PFSK-1 (cell line): Measurements from ENCODE around the gene PZP.

Source experiments
- FOXP2 ChIP-seq: optimal IDR thresholded peaks from 2 replicates; pipeline ENCODE3; 2011; ENCODE audit warnings: borderline replicate concordance, control low read depth, inconsistent platforms; ENCODE audit not compliant: insufficient read depth; ENCODE audit errors: extremely low read length, extremely low read depth
- REST ChIP-seq, 2 experiments: IDR thresholded peaks; 2 replicates each; pipeline versions ENCODE4 v1.6.1 to v1.8.0; 2011 to 2012; ENCODE audit warnings: low read depth in 2 of 2, low read length in 2 of 2, control low read depth in 1 of 2, inconsistent platforms in 1 of 2, mild to moderate bottlenecking in 1 of 2, moderate library complexity in 1 of 2; ENCODE audit not compliant: insufficient read depth in 1 of 2
- TAF1 ChIP-seq: IDR thresholded peaks from 2 replicates; pipeline ENCODE4 v1.6.1; 2012; ENCODE audit warnings: low read length, control low read depth, borderline replicate concordance; ENCODE audit not compliant: insufficient read depth

- TF ChIP-seq FOXP2 (no peak), REST (IDR thresholded peaks at IDR 0.05; ENCODE audit: insufficient read depth in 1 of 2, low read depth in 2 of 2, low read length in 2 of 2) (no peak), TAF1 (no peak)
Measured at GRCh38 chr12:9104767-9105423, 103.3 kb downstream of the PZP start.
